H9 (cell line): Measurements from ENCODE around the gene CNIH2. TPM values are rescaled to one million over a fixed set of nuclear protein-coding genes. Genes with fewer than 3 reads are reported as not detected.

ENCODE experiments used
- DNase-seq: peaks from one replicate; pipeline ENCODE4 v3.0.0-alpha.2; 2017
- H2AFZ ChIP-seq: one replicate; pipeline ENCODE4 v1.6.1; 2013; ENCODE audit warnings: mild to moderate bottlenecking, low read length, control low read depth, moderate library complexity
- H2AK5ac ChIP-seq: 2 replicates; pipeline ENCODE4 v1.6.1; 2013; ENCODE audit warnings: low read length, control low read depth, mixed read lengths; ENCODE audit not compliant: insufficient read length
- H2BK120ac ChIP-seq: one replicate; pipeline ENCODE4 v1.6.1; 2013; ENCODE audit warnings: low read depth, mild to moderate bottlenecking, low read length, control low read depth, inconsistent platforms; ENCODE audit not compliant: poor library complexity, severe bottlenecking
- H2BK12ac ChIP-seq: 2 replicates; pipeline ENCODE4 v1.6.1; 2013; ENCODE audit warnings: low read length, control low read depth, mixed read lengths, low read depth; ENCODE audit not compliant: insufficient read length
- H2BK15ac ChIP-seq: 2 replicates; pipeline ENCODE4 v1.6.1; 2013; ENCODE audit warnings: low read depth, low read length, control low read depth
- H2BK20ac ChIP-seq: one replicate; pipeline ENCODE4 v1.6.1; 2013; ENCODE audit warnings: low read depth, mild to moderate bottlenecking, low read length, control low read depth, inconsistent platforms; ENCODE audit not compliant: poor library complexity, severe bottlenecking
- H2BK5ac ChIP-seq: 2 replicates; pipeline ENCODE4 v1.6.1; 2013; ENCODE audit warnings: low read length, control low read depth, mixed read lengths; ENCODE audit not compliant: insufficient read length
- H3K14ac ChIP-seq: 2 replicates; pipeline ENCODE4 v1.6.1; 2013; ENCODE audit warnings: low read length, control low read depth; ENCODE audit not compliant: insufficient read depth
- H3K18ac ChIP-seq: 2 replicates; pipeline ENCODE4 v1.6.1; 2013; ENCODE audit warnings: low read depth, mild to moderate bottlenecking, mixed read lengths, low read length, control low read depth; ENCODE audit not compliant: insufficient read length
- H3K23ac ChIP-seq: 2 replicates; pipeline ENCODE4 v1.6.1; 2013; ENCODE audit warnings: low read length, control low read depth, mixed read lengths, low read depth; ENCODE audit not compliant: insufficient read length
- H3K23me2 ChIP-seq: 2 replicates; pipeline ENCODE4 v1.6.1; 2013; ENCODE audit warnings: low read depth, mild to moderate bottlenecking, mixed read lengths, low read length, control low read depth; ENCODE audit not compliant: insufficient read length, poor library complexity, severe bottlenecking
- H3K27ac ChIP-seq: 2 replicates; pipeline ENCODE4 v1.5.1; 2013; ENCODE audit warnings: low read length, control low read depth, mixed read lengths, low read depth; ENCODE audit not compliant: insufficient read length
- H3K27me3 ChIP-seq: 2 replicates; pipeline ENCODE4 v1.6.1; 2013; ENCODE audit warnings: low read length, control low read depth, inconsistent platforms; ENCODE audit not compliant: insufficient read depth
- H3K4ac ChIP-seq: 2 replicates; pipeline ENCODE4 v1.6.1; 2013; ENCODE audit warnings: low read depth, mild to moderate bottlenecking, control low read depth, inconsistent platforms, low read length, moderate library complexity
- H3K4me1 ChIP-seq: 2 replicates; pipeline ENCODE4 v1.6.1; 2013; ENCODE audit warnings: low read length, control low read depth, inconsistent platforms; ENCODE audit not compliant: insufficient read depth
- H3K4me2 ChIP-seq: 2 replicates; pipeline ENCODE4 v1.6.1; 2013; ENCODE audit warnings: low read length, control low read depth, mixed read lengths; ENCODE audit not compliant: insufficient read length, insufficient read depth
- H3K56ac ChIP-seq: 2 replicates; pipeline ENCODE4 v1.6.1; 2013; ENCODE audit warnings: low read depth, mild to moderate bottlenecking, mixed read lengths, low read length, control low read depth; ENCODE audit not compliant: insufficient read length
- H3K79me1 ChIP-seq: 2 replicates; pipeline ENCODE4 v1.6.1; 2013; ENCODE audit warnings: low read depth, mild to moderate bottlenecking, moderate library complexity, low read length, control low read depth, inconsistent platforms; ENCODE audit not compliant: insufficient read depth, poor library complexity, severe bottlenecking
- H3K79me2 ChIP-seq: 2 replicates; pipeline ENCODE4 v1.6.1; 2013; ENCODE audit warnings: low read length, control low read depth, inconsistent platforms; ENCODE audit not compliant: insufficient read depth
- H3K9ac ChIP-seq: 2 replicates; pipeline ENCODE4 v1.6.1; 2013; ENCODE audit warnings: low read length, control low read depth, mixed read lengths; ENCODE audit not compliant: insufficient read length; ENCODE audit errors: extremely low read depth
- H3K9me3 ChIP-seq: one replicate; pipeline ENCODE4 v1.6.1; 2013; ENCODE audit warnings: low read depth, low read length, inconsistent platforms; ENCODE audit not compliant: control insufficient read depth
- H3T11ph ChIP-seq: one replicate; pipeline ENCODE4 v1.6.1; 2013; ENCODE audit warnings: mild to moderate bottlenecking, low read length, control low read depth, inconsistent platforms
- H4K20me1 ChIP-seq: one replicate; pipeline ENCODE4 v1.6.1; 2013; ENCODE audit not compliant: control insufficient read depth, insufficient read length, insufficient read depth
- H4K5ac ChIP-seq: 2 replicates; pipeline ENCODE4 v1.6.1; 2013; ENCODE audit warnings: low read depth, mild to moderate bottlenecking, mixed read lengths, low read length, control low read depth; ENCODE audit not compliant: insufficient read length
- H4K8ac ChIP-seq: replicated peaks from 2 replicates; pipeline ENCODE4 v1.6.1; 2013; ENCODE audit warnings: low read length, control low read depth, mixed read lengths, low read depth; ENCODE audit not compliant: insufficient read length
- H4K91ac ChIP-seq: 2 replicates; pipeline ENCODE4 v1.6.1; 2013; ENCODE audit warnings: low read depth, mild to moderate bottlenecking, moderate library complexity, mixed read lengths, low read length, control low read depth; ENCODE audit not compliant: insufficient read length
- H3K27ac Mint-ChIP-seq, 3 experiments: 2 replicates in 2 of 3; 3 replicates in 1 of 3; pipeline ENCODE4 v1.8.0; 2020 to 2021; ENCODE audit warnings: mixed read lengths in 3 of 3, mild to moderate bottlenecking in 1 of 3, moderate library complexity in 1 of 3
- H3K27me3 Mint-ChIP-seq: 2 replicates; pipeline ENCODE4 v1.8.0; 2021; ENCODE audit warnings: low read depth, mild to moderate bottlenecking, moderate library complexity, mixed read lengths
- H3K36me3 Mint-ChIP-seq, 3 experiments: 2 replicates in 2 of 3; 3 replicates in 1 of 3; pipeline ENCODE4 v1.8.0; 2020 to 2021; ENCODE audit warnings: low read depth in 3 of 3, mixed read lengths in 3 of 3; ENCODE audit not compliant: insufficient read depth in 1 of 3
- H3K4me1 Mint-ChIP-seq, 2 experiments: 2 replicates each; pipeline ENCODE4 v1.8.0; 2020; ENCODE audit warnings: mixed read lengths in 2 of 2
- H3K4me3 Mint-ChIP-seq, 2 experiments: 2 replicates in 1 of 2; 3 replicates in 1 of 2; pipeline ENCODE4 v1.8.0; 2020 to 2021; ENCODE audit warnings: mild to moderate bottlenecking in 2 of 2, mixed read lengths in 2 of 2, moderate library complexity in 1 of 2
- H3K9me3 Mint-ChIP-seq, 2 experiments: 2 replicates in 1 of 2; 3 replicates in 1 of 2; pipeline ENCODE4 v1.8.0; 2020; ENCODE audit warnings: mild to moderate bottlenecking in 2 of 2, mixed read lengths in 2 of 2, moderate library complexity in 1 of 2
- WGBS: extraction: QIAGEN DNeasy Blood & Tissue Kit; methylation state at CpG from one replicate; pipeline ENCODE4 v1.1.7; 2013; ENCODE audit warnings: missing lambda C conversion rate, low lambda C conversion rate, mixed read lengths; ENCODE audit not compliant: insufficient read length; ENCODE audit errors: extremely low coverage; 5-methylcytosine and 5-hydroxymethylcytosine counted together
- total RNA-seq: library from RNA; stranded (reverse); gene quantifications from 2 replicates; pipeline ENCODE4 v1.2.1, GENCODE V29; 2021
- TF ChIP-seq, protein P1 (sequence below): fragments of 200-600 bp; sonication (generic); conservative IDR thresholded peaks from 3 replicates; pipeline ENCODE4 v1.8.0; 2021; ENCODE audit warnings: antibody characterized with exemption, mild to moderate bottlenecking

Gene CNIH2
- total RNA-seq, 1 experiment from 2014 or later: 12.0 TPM

DNA sequence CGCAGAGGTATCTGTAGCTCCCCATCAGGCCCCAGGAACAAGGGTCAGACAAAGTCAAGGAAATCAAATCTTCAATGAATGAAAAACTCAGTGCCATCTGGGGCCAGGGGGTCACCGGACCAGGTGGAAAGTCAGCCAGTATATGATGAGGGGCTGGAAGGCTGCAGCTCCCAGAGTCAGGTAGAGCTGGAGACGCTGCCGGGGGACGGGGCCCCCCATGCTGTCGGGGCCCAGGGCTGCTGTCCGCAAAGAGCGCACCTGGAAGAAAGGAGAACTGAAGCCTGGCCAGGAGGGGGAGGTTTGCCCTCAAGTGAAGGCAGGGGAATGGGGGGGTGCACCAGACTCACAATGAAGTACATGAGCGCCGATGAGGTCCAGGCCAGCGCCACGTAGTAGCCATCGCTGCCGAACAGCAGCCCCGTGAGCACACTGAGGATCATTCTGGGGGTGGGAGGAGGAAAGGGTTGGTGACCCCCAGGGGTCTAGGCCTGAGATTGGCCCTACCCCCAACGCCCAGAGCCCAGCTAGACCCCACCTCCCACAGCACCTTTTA lies 6.6 kb downstream of the CNIH2 start:
- TF ChIP-seq, protein P1, sequence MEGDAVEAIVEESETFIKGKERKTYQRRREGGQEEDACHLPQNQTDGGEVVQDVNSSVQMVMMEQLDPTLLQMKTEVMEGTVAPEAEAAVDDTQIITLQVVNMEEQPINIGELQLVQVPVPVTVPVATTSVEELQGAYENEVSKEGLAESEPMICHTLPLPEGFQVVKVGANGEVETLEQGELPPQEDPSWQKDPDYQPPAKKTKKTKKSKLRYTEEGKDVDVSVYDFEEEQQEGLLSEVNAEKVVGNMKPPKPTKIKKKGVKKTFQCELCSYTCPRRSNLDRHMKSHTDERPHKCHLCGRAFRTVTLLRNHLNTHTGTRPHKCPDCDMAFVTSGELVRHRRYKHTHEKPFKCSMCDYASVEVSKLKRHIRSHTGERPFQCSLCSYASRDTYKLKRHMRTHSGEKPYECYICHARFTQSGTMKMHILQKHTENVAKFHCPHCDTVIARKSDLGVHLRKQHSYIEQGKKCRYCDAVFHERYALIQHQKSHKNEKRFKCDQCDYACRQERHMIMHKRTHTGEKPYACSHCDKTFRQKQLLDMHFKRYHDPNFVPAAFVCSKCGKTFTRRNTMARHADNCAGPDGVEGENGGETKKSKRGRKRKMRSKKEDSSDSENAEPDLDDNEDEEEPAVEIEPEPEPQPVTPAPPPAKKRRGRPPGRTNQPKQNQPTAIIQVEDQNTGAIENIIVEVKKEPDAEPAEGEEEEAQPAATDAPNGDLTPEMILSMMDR: no peak
- H3K9ac ChIP-seq: no peak overlapping the region

More for the DNA sequence above, 6.6 kb downstream of the CNIH2 start:
- H3K4me3 Mint-ChIP-seq: no peak overlapping the region
- Histone ChIP-seq H3K27me3 (no peaks in the 10 kb centered on the region), H3K27ac (no peak overlapping the region), H2AK5ac (no peak overlapping the region), H4K8ac (no peak overlapping the region), H2BK120ac (no peak overlapping the region), H3K4me1 (0 out of 2 replicates have a peak, but pooled peaks cover 2% of the 10 kb centered on the region), H2BK20ac (no peak overlapping the region), H3K23ac (no peak overlapping the region), H3T11ph (no peak overlapping the region), H3K79me1 (no peaks in the 10 kb centered on the region), H3K18ac (no peak overlapping the region), H3K9me3 (no peaks in the 10 kb centered on the region), H3K4me2 (no peak overlapping the region), H4K5ac (no peak overlapping the region), H2AFZ (no peak overlapping the region), H3K56ac (no peak overlapping the region), H4K91ac (no peak overlapping the region), H4K20me1 (no peaks in the 10 kb centered on the region), H3K4ac (no peak overlapping the region), H2BK12ac (no peak overlapping the region), H3K23me2 (peaks cover 5% of the 10 kb centered on the region), H3K14ac (no peak overlapping the region), H3K79me2 (peaks cover 1% of the 10 kb centered on the region; the same call in 1 of the 2 replicates), H2BK5ac (no peak overlapping the region), H2BK15ac (no peak overlapping the region)
- no CpG with 5 or more reads among the region's 16 CpGs for WGBS
- DNase-seq: no peak
- no peaks in the 10 kb centered on the region; a peak in 1 of 5 replicates for H3K9me3 Mint-ChIP-seq
- H3K4me1 Mint-ChIP-seq: peaks cover 21 to 27% of the 10 kb centered on the region in 2 experiments
- H3K36me3 Mint-ChIP-seq: peaks cover 0 to 10% (median 9%) of the 10 kb centered on the region in 3 experiments; a peak in 5 of 7 replicates
- peak overlapping the region in 1 of 3 experiments; percentile 82; a peak in 1 of 7 replicates for H3K27ac Mint-ChIP-seq
- peaks cover 15% of the 10 kb centered on the region for H3K27me3 Mint-ChIP-seq
